Measurements from ENCODE around the gene LRTM2. TPM values are rescaled to one million over a fixed set of nuclear protein-coding genes. Genes with fewer than 3 reads are reported as not detected.

LRTM2 gene
- total RNA-seq, 1 donor from 2014 or later, result not detected

GRCh38 chr12:1795785-1796514 is 24.4 kb upstream of the LRTM2 start:
- DNase-seq (peak; percentile 97), ATAC-seq (peak; percentile 94)
- Histone ChIP-seq H3K27me3 (no peaks in the 10 kb centered on the region), H3K4me1 (peaks cover 11% of the 10 kb centered on the region), H3K36me3 (no peaks in the 10 kb centered on the region), H3K27ac (peak overlapping the region; percentile 93), H3K9me3 (no peaks in the 10 kb centered on the region), H3K4me3 (peak overlapping the region; percentile 85)
- intact Hi-C loops (cut with DNase I), result loop anchor here (5.0 kb wide), 1 partner anchor 141 kb away; no protein-coding TSS in a partner anchor
- TF ChIP-seq CTCF (IDR thresholded peaks at IDR 0.05), result peak; percentile 97

- no peaks in the 10 kb centered on the region for H3K9me3 ChIP-seq
- ATAC-seq, result peak; percentile 43
- intact Hi-C loops (cut with DNase I), result loop anchor here (5.0 kb wide), 1 partner anchor 141 kb away; no protein-coding TSS in a partner anchor
- DNase-seq, result peak; percentile 77
- peaks cover 11% of the 10 kb centered on the region for H3K4me1 ChIP-seq
- peak overlapping the region; percentile 85 for H3K4me3 ChIP-seq
- H3K27me3 ChIP-seq, result no peaks in the 10 kb centered on the region
- no peaks in the 10 kb centered on the region for H3K36me3 ChIP-seq
- H3K27ac ChIP-seq, result peak overlapping the region; percentile 93
- TF ChIP-seq CTCF (IDR thresholded peaks at IDR 0.05), result no peak
These were observed 23.8 kb upstream of the LRTM2 start for GRCh38 chr12:1796515-1797010.

GRCh38 chr12:1797011-1797901 is 23.1 kb upstream of the LRTM2 start:
- peaks cover 11% of the 10 kb centered on the region for H3K4me1 ChIP-seq
- ATAC-seq (peak; percentile 58), DNase-seq (peak; percentile 88)
- no peaks in the 10 kb centered on the region for H3K9me3 ChIP-seq
- H3K36me3 ChIP-seq, result no peaks in the 10 kb centered on the region
- no peaks in the 10 kb centered on the region for H3K27me3 ChIP-seq
- peak overlapping the region; percentile 93 for H3K27ac ChIP-seq
- no peak for TF ChIP-seq CTCF (IDR thresholded peaks at IDR 0.05)
- peak overlapping the region; percentile 85 for H3K4me3 ChIP-seq
- intact Hi-C loops (cut with DNase I), result loop anchor here (5.0 kb wide), 1 partner anchor 140 kb away; no protein-coding TSS in a partner anchor

- Histone ChIP-seq H3K27ac (no peak overlapping the region), H3K9me3 (no peaks in the 10 kb centered on the region), H3K4me3 (no peak overlapping the region), H3K36me3 (no peaks in the 10 kb centered on the region), H3K4me1 (peaks cover 11% of the 10 kb centered on the region), H3K27me3 (no peaks in the 10 kb centered on the region)
- DNase-seq (peak; percentile 69), ATAC-seq (no peak)
- no peak for TF ChIP-seq CTCF (IDR thresholded peaks at IDR 0.05)
- intact Hi-C loops (cut with DNase I), result loop anchor here (5.0 kb wide), 1 partner anchor 139 kb away; no protein-coding TSS in a partner anchor
These were observed 22.2 kb upstream of the LRTM2 start for GRCh38 chr12:1797991-1798640.

GRCh38 chr12:1798641-1799020 is 21.7 kb upstream of the LRTM2 start:
- Histone ChIP-seq H3K9me3 (no peaks in the 10 kb centered on the region), H3K27ac (no peak overlapping the region), H3K4me1 (peaks cover 11% of the 10 kb centered on the region), H3K4me3 (no peak overlapping the region), H3K27me3 (no peaks in the 10 kb centered on the region), H3K36me3 (no peaks in the 10 kb centered on the region)
- no peak for ATAC-seq
- intact Hi-C loops (cut with DNase I), result loop anchor here (5.0 kb wide), 1 partner anchor 139 kb away; no protein-coding TSS in a partner anchor
- no peak for DNase-seq
- no peak for TF ChIP-seq CTCF (IDR thresholded peaks at IDR 0.05)
